HG03108 (cell line): ENCODE measurements around the gene MMP23B.
"Not testable (repeated sequence)": the region's sequence is repeated elsewhere in the genome, so short reads cannot be mapped to it uniquely, and the experiment has no call there.

ENCODE experiments used
- ATAC-seq: cut with Tn5 transposase; IDR thresholded peaks from one replicate; pipeline ENCODE4 v1.9.1; 2021; ENCODE audit warnings: moderate library complexity; ENCODE audit not compliant: unreplicated experiment

MMP23B gene

GRCh38 chr1:1629430-1630190 is 2.4 kb upstream of the MMP23B start:
- ATAC-seq = no peak

- ATAC-seq = peak; percentile 53
These were observed 1.6 kb upstream of the MMP23B start for GRCh38 chr1:1630191-1630964.

- ATAC-seq = no peak
These were observed 800 bp upstream of the MMP23B start for GRCh38 chr1:1630965-1631781.

GRCh38 chr1:1633409-1633808 is 1.4 kb downstream of the MMP23B start:
- ATAC-seq = not testable (repeated sequence)

GRCh38 chr1:1634613-1635012 is 2.6 kb downstream of the MMP23B start:
- ATAC-seq = not testable (repeated sequence)

GRCh38 chr1:1636621-1637478 is 4.9 kb downstream of the MMP23B start:
- not testable (repeated sequence) for ATAC-seq

- not testable (repeated sequence) for ATAC-seq
These were observed 5.5 kb downstream of the MMP23B start for GRCh38 chr1:1637479-1637875.

- not testable (repeated sequence) for ATAC-seq
These were observed 6.6 kb downstream of the MMP23B start for GRCh38 chr1:1638528-1638927.

- ATAC-seq = not testable (repeated sequence)
These were observed 7.4 kb downstream of the MMP23B start for GRCh38 chr1:1639368-1639767.

GRCh38 chr1:1640081-1640480 is 8.1 kb downstream of the MMP23B start:
- not testable (repeated sequence) for ATAC-seq

- not testable (repeated sequence) for ATAC-seq
These were observed 8.9 kb downstream of the MMP23B start for GRCh38 chr1:1640711-1641461.

- not testable (repeated sequence) for ATAC-seq
These were observed 14.4 kb downstream of the MMP23B start for GRCh38 chr1:1646326-1646725.

- ATAC-seq = not testable (repeated sequence)
These were observed 15.7 kb downstream of the MMP23B start for GRCh38 chr1:1647567-1648241.

- not testable (repeated sequence) for ATAC-seq
These were observed 16.3 kb downstream of the MMP23B start for GRCh38 chr1:1648265-1648664.

GRCh38 chr1:1658583-1659549 is 26.9 kb downstream of the MMP23B start, which contains the start of gene CDK11B:
CDK11B (minus strand) TSS chr1:1659004; CDS start chr1:1657485, 1,519 bp downstream.
- peak; percentile 87 for ATAC-seq

- not testable (repeated sequence) for ATAC-seq
These were observed 30.4 kb downstream of the MMP23B start for GRCh38 chr1:1662392-1662791.

- not testable (repeated sequence) for ATAC-seq
These were observed 31.0 kb downstream of the MMP23B start for GRCh38 chr1:1662830-1663560.
